HepG2 (cell line): ENCODE data around the gene CENPE. TPM values are rescaled to one million over a fixed set of nuclear protein-coding genes. Genes with fewer than 3 reads are reported as not detected.

ENCODE experiments used
- HNF1A ChIP-seq, 2 experiments: sonication (generic) in 1 of 2; formaldehyde crosslinking in 1 of 2; IDR thresholded peaks; 2 replicates each; pipeline versions ENCODE4 v1.4.0 to v1.6.1; 2016 to 2020; ENCODE audit warnings: borderline replicate concordance in 1 of 2, low read depth in 1 of 2, mild to moderate bottlenecking in 1 of 2, missing genetic modification reagents in 1 of 2
- IKZF4 ChIP-seq: sonication (generic); formaldehyde crosslinking; IDR thresholded peaks from 2 replicates; pipeline ENCODE4 v1.5.1; 2020; ENCODE audit warnings: borderline replicate concordance, mild to moderate bottlenecking, low read depth, missing genetic modification reagents; ENCODE audit errors: not compliant biosample characterization
- RNF2 ChIP-seq: fragments of 450-650 bp; conservative IDR thresholded peaks from 2 replicates; pipeline ENCODE4 v1.6.1; 2016; ENCODE audit warnings: low read depth
- ZBED4 ChIP-seq: sonication (generic); formaldehyde crosslinking; IDR thresholded peaks from 2 replicates; pipeline ENCODE4 v1.4.0; 2020; ENCODE audit warnings: missing genetic modification reagents, borderline replicate concordance
- ZNF431 ChIP-seq: sonication (generic); formaldehyde crosslinking; IDR thresholded peaks from 2 replicates; pipeline ENCODE4 v1.9.0; 2022; ENCODE audit warnings: missing genetic modification reagents, low read depth, mild to moderate bottlenecking, borderline replicate concordance
- polyA plus RNA-seq, 8 experiments: library from polyadenylated mRNA; depleted of rRNA in 3 of 8; stranded (reverse) in 7 of 8; unstranded in 1 of 8; fragments of >200 nt; fragmentation: Illumina TruSeq in 4 of 8; extraction: Trizol in 4 of 8; gene quantifications; 2 replicates each; pipeline versions ENCODE4 v1.2.1 to v1.2.3, GENCODE V29; 2011 to 2016; ENCODE audit warnings: low read depth in 4 of 8, missing spikeins in 1 of 8, mixed read lengths in 1 of 8; ENCODE audit not compliant: insufficient read depth in 1 of 8
- total RNA-seq, 5 experiments: library from RNA; depleted of rRNA; stranded (reverse); fragments of >200 nt; fragmentation: Illumina TruSeq; extraction: Trizol; gene quantifications; 2 replicates each; pipeline ENCODE4 v1.2.3, GENCODE V29; 2016; ENCODE audit warnings: low read depth in 1 of 5

The CENPE gene
- total and polyA plus RNA-seq, 2 of the 13 experiments (the other 11 are each of a cell fraction or from before 2014, with no cell fraction given): 2.1 to 19.8 TPM

- TF ChIP-seq ZBED4 (CRISPR knock-in tag): no peak
- no peak for TF ChIP-seq ZNF431 (CRISPR knock-in tag)
- no peak for TF ChIP-seq IKZF4 (CRISPR knock-in tag)
- TF ChIP-seq HNF1A (IDR thresholded peaks at IDR 0.05; ENCODE audit: low read depth): no peak
- no peak for TF ChIP-seq HNF1A (CRISPR knock-in tag; IDR thresholded peaks at IDR 0.05; ENCODE audit: borderline replicate concordance)
- TF ChIP-seq RNF2: no peak
Observed at GRCh38 chr4:103137446-103137827, 60.7 kb downstream of the CENPE start (continued).
